HG02571 (cell line): ENCODE measurements around the gene HSD17B10.
"Not testable (repeated sequence)": the region's sequence is repeated elsewhere in the genome, so short reads cannot be mapped to it uniquely, and the experiment has no call there.

Experiments
- ATAC-seq: cut with Tn5 transposase; IDR thresholded peaks from one replicate; pipeline ENCODE4 v1.9.1; 2021; ENCODE audit warnings: mild to moderate bottlenecking, moderate library complexity; ENCODE audit not compliant: unreplicated experiment

HSD17B10 gene

DNA sequence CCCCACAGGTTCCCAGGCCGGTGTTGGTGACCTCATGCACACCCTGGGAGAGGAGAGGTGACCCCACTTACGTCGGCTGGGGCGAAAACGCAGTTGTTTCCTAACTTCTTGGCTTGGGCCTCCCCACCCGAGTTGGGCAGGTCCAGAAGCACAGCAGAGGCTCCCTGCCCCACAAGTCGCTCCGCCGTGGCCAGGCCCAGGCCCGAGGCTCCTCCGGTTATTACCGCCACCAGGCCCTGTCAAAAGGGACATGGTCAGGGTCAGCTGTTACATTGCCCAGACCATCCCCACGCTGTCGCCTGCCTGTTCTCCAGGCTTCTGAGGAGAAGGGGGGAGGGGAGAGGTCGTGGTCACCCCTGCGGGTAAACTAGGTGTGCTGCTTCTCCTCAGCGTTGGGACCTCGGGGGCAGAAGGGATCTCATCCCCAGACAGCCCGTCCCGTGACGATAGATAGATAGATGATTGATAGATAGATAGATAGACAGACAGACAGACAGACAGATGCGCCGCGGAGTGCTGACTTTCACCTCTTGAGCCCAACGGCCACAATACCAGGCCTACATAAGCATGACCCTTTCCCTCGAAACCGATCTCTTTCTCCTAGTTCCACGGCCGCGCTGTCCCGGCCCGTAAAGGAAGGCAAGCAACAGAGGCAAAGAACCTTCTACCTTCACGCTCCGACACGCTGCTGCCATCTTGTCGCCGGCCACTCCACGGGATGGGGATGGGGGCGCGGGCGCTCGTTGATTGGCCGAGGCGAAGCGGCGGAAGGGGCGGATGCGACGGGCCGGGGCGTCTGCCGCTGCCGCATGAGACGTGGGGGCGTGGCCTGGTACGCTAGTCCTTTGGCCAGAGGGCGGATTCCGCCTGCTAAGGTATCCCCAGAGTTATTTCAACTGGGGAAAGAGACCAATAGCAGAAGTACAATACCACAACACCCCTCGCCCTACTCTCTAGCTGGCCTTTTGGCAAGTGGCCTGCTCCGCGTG, at the start of gene HSD17B10:
TSS of gene HSD17B10 (minus strand) at position 720 of the 989 bp plus-strand sequence. CDS start at position 695, 25 bp downstream.
- peak; percentile 89 for ATAC-seq

GRCh38 chrX:53483416-53483815, 49.2 kb upstream of the HSD17B10 start:
- no peak for ATAC-seq

DNA sequence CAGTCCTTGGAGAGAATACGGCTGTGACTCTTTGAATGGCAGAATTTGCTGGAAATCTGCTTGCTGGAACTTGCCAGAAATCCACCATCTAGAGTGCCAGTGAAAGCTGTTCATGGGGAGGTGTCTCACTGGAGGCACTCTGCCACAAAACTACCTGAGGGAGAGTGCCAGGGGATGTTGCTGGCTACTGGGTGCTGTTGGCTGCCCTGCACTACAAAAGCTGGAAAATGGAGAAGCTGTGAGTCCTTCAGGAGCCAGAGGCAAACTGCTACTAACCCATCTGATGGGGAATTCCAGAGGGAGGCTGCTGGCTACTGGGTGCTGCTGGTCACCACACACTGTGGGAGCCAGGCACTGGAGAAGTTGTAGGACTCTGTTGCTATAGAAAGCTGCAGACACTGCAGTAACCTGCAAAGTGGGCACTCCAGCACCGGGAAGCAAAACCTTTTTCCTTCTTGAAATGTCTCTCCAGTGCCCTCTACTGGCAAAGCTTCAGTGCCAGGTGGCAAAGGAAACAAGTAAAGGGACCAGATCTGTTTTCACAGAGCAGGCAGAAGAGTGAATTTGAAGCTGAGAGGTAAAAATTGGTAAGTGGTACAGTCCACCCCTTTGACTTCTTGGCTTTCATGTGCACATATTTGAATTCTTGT, 47.8 kb upstream of the HSD17B10 start:
- no peak for ATAC-seq

- ATAC-seq: no peak
These were observed 46.9 kb upstream of the HSD17B10 start for GRCh38 chrX:53481093-53481492.

- no peak for ATAC-seq
These were observed 45.1 kb upstream of the HSD17B10 start for GRCh38 chrX:53479301-53479700.

GRCh38 chrX:53476371-53476770, 42.2 kb upstream of the HSD17B10 start:
- ATAC-seq: no peak

DNA sequence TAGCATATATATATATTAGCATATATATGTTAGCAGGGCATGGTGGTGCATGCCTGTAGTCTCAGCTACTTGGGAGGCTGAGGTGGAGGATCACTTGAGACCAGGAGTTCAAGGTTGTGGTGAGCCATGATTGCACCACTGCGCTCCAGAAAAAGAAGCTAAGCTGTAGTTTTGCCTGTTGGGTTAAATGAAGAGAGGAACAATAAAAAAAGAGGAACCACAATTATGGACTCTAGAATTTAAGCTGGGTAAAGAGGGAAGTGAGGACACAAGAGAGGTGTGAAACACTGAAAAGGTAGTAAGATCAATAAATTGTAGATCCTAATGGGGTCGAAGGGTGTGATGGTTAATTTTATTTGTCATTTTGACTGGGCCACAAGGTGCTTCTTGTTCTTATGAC, 40.5 kb upstream of the HSD17B10 start:
- ATAC-seq: no peak

- ATAC-seq: no peak
These were observed 37.2 kb upstream of the HSD17B10 start for GRCh38 chrX:53471346-53471745.

DNA sequence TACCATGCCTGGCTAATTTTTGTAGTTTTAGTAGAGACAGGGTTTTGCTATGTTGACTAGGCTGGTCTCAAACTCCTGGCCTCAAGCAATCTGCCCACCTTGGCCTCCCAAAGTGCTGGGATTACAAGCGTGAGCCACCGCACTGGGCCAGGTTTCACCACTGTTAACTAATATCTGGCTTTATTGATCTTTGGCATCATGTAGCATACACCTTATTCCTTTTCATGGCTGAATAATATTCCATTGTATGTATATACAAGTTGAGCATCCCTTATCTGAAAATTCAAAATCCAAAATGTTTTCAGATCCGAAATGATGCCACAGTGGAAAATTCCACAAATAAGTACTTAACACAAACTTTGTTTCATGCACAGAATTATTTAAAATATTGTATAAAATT, 34.5 kb upstream of the HSD17B10 start:
- not testable (repeated sequence) for ATAC-seq

- ATAC-seq: no peak
These were observed 23.9 kb upstream of the HSD17B10 start for GRCh38 chrX:53458082-53458481.

DNA sequence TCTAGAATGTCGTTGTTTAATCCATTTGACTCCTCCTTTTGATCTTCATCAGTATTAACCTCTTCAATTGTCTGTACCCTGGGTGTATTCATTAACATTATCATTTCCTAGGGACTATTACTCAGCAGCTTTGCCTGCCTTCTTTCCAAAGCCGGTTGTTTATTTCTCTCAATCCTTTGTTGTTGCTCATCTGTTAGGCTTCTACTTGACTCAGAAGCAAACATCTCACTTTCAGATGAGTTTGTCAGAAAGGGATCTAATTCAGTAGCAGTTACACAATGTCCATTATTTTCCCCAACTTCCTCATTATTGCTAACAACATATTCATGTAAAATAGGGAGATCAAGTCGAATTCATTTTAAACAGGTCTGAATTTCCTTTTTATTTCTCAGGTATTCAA, 22.1 kb upstream of the HSD17B10 start:
- no peak for ATAC-seq

DNA sequence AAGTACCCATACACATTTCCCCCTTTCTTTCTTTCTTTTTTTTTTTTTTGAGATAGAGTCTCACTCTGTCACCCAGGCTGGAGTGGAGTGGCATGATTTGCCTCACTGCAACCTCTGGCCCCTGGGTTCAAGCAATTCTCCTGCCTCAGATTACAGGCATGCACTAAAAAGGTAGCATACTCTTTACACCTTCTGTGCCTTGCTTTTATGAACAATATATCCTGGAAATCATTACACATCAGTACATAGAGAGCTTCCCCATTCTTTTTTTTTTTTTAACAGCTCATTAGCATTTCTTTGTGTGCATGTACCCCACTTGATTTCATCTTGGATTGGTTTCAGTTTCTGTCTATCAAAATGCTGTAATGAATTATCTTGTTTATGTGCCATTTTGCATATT, 18.6 kb upstream of the HSD17B10 start:
- ATAC-seq: no peak

- ATAC-seq: no peak
These were observed 15.5 kb upstream of the HSD17B10 start for GRCh38 chrX:53449632-53450031.

- ATAC-seq: no peak
These were observed 13.3 kb upstream of the HSD17B10 start for GRCh38 chrX:53447441-53447840.

DNA sequence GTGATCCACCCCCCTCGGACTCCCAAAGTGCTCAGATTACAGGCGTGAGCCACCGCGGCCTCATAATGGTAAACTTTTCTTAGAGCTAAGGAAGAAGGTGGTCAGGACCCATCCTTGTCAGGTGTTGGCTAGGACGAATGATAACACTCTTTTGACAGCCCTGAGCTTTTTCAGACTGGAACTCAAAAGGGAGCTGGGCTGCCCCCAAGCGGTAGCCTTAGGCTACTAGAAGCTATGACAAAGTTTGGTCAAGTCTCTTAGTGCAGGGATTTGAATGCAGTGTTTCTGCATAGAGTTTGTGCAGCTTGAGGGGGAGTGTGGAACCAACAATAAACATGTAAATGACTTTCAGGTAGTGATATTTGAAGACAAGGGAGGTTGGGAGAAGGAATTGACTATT, 11.8 kb upstream of the HSD17B10 start:
- ATAC-seq: no peak

- ATAC-seq: no peak
These were observed 8.1 kb upstream of the HSD17B10 start for GRCh38 chrX:53442322-53442631.

DNA sequence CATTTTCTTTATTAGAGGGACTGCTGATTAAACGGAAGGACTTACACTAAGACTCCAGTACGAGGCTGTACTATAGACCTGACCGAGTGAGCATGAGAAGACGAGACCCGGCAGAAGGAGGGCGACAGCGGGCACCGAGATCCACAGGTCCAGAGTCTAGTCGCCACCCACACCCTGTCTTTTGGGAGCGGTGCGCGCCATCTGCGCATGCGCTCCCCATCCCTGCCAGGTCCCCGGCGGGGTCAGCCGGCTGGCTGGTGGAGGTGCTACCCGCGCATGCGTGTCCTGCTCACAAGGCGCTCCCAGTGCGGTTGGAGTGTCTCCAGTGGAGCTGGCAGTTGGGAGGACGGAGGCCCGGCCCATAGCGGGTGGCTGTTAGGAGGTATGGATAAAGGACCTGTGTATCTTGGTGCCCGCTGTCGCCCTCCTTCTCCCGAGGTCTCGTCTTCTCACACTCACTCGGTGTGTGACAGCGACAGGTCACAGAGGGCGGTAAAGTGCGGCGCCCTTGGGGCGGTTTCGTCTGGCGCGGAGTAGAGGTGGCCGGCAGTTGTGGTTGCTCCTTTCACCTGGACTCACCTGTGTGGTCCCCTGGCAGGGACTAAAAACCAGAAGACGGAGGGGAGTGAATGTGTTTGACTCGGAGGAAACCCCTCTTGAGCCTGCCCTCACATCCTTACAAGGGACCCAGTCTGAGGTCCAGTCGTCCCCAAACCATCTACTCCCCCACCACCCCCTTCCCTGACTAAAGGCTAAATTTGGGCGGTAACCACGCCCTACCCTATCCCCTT, 7.6 kb upstream of the HSD17B10 start:
- ATAC-seq: peak; percentile 69

GRCh38 chrX:53440621-53441517, 6.7 kb upstream of the HSD17B10 start:
- ATAC-seq: no peak

GRCh38 chrX:53440101-53440500, 5.9 kb upstream of the HSD17B10 start:
- ATAC-seq: no peak

- no peak for ATAC-seq
These were observed 4.7 kb upstream of the HSD17B10 start for GRCh38 chrX:53438832-53439230.
